NCI-H1417 (cell line): Measurements from ENCODE around the gene TRDN.
A peak's percentile ranks its signal among the peaks of the same experiment; 100 is the strongest.
"Not testable (repeated sequence)": the region's sequence is repeated elsewhere in the genome, so short reads cannot be mapped to it uniquely, and the experiment has no call there.

Experiments used
- DNase-seq, 3 experiments: peaks; one replicate each; lab custom pipeline; 2025; lab: John Stamatoyannopoulos, UW

TRDN gene

DNA sequence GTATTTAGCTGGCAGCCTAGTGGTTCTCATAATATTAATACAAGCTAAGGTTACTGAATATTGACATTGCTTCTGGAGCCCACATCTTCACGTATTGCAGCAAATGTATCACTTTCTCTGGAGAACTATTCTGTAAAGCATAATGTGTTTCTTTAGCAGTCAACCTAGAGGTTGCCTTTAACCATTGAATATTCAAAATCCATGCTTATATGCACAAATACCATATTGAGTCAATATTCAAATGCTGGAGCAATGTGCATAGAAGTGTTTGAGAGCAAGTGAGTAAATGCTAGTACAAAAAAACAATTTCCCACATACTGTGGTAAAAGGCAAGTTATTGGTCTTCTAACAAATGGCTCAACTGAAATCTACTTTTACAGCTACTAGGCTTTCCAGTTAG lies 231.8 kb downstream of the TRDN start:
- no peak for DNase-seq

DNA sequence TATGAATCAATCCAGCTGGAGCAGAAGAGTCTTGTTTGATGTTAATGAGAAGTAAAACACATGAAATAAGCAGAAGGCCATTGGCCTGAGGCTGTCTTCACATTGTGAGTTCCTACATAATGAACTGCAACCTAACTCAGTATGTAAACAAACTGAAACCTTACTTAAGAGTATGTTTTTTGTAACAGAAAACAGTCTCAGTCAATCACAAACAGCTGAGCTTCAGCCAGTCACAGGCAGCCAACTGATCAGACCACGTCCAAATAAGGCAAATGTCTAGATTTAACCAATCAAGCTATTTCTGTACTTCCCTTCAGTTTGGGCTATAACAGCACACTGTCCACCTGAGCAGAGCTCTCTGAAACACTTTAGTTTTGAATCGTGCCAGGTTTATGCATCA lies 234.7 kb downstream of the TRDN start:
- DNase-seq = peak in 1 of 3 experiments; percentile 40

DNA sequence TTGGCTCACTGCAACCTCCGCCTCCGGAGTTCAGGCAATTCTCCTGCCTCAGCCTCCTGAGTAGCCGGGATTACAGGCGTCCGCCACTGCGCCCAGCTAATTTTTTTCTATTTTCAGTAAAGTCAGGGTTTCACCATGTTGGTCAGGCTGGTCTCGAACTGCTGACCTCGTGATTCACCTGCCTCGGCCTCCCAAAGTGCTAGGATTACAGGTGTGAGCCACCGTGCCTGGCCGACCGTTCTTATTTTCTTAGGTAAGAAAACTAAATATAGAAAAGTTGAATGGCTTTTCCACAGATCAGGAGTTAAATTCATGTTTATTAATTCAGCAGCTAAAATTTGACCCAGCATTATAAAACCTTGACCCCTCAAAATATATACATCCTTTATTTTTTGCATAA lies 238.7 kb downstream of the TRDN start:
- no peak for DNase-seq

DNA sequence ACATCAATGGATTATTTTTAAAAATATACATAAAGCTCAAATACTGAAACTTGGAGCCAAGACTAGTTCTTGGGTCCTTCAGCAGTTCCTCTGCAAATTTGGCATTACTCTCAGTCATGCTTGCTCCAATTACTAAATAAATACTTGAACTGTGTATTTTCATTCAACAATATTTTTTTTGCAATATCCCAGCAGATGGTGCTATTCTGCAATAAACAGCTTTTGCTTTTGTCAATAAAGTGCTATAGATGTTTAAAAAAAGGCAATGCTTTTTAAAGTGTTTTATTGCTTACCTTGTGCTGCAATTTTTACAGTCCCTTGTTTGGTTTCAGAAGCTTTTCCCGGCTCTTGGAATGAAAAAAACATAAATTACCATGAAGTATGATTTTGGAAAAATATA lies 243.4 kb downstream of the TRDN start:
- peak; percentile 24 to 81 (median 80) for DNase-seq

DNA sequence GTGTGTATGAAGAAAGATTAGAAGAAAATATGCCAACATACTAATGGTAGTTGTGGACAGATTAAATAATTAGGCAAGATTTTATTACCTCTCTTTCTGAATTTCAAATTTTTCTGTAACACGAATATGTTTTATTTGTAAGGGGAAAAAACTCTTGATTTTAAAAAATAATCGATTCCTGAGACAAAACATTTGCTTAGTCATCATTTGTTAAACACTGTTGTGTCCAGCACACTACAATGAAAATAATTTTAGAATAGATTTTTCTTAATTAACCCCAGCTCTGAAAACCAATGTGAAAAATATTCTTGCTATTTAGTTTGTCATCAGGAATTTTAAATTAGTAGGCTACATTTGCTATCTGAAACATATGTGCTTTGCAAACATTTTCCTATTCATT lies 253.0 kb downstream of the TRDN start:
- DNase-seq = no peak

DNA sequence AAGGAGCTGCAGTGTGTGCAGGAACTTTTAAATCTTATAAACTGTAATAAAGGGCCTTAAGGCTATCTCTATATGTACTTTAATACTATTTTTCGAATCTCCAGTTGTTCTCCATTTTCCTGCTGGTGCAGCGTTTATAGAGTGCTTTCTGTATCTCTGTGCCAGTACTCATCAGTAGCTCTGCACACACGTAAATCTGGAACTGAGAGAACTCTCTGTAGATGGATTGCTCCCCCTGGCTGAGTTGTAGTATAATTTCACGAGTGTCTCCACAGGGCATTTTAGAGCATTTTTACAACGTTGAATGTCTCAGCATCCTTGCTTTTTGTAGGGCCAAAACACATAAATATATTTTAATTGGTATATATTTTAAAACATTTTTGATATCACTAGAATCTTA lies 256.5 kb downstream of the TRDN start:
- peak; percentile 10 to 83 (median 46) for DNase-seq

DNA sequence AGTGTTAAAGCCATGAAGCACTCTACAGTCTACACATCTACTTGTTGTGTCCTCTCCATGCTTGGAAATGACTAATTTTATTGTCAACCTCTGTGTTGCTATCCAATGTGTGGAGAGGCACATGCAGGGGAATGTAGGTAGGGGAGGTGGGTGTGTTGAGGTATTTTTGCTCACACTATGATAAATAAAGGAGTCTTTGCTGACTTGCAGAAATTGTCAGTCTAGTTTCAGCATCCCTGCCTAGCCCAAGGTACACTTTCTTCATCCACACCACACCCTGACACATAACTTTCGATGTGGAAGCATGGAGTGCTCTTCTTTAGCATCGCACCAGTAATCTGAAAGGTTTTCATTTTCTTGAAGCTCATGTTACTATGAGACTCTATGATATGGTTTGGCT lies 264.0 kb downstream of the TRDN start:
- DNase-seq = no peak

DNA sequence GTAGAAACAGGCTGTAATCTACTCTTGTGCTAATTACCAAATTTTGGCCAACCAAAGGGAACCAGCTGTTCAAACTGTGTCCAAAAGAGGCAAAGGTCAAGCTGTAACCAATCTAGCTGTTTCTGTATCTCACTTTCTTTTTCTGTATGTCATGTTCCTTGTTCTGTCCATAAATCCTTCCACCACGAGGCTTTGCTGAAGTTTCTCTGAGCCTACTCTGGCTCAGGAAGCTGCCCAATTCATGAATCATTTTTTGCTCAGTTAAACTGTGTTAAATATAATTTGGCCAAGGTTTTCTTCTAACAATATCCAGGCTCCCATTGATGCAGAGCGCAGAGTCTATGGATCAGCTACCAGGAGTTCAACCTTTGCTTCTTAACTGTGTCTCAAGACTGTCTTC lies 272.8 kb downstream of the TRDN start:
- no peak for DNase-seq

DNA sequence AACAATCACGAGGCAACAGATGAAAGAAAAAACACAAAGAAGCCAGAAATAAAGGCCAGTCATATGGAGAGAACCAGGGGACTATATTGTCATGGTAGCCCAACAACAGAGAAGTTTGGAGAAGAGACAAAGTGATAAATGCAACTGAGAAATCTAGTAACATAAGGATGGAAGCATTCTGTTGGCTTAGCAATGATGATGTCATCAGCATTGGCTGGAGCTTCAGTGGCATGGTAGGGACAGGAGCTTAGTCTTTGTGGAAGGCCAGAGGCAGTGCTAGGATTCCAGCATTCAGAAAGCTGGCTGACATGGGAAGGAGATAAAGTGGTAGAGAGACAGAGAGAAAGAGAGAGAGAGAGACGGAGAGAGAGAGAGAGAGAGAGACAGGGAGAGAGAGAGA lies 276.4 kb downstream of the TRDN start:
- DNase-seq = no peak

DNA sequence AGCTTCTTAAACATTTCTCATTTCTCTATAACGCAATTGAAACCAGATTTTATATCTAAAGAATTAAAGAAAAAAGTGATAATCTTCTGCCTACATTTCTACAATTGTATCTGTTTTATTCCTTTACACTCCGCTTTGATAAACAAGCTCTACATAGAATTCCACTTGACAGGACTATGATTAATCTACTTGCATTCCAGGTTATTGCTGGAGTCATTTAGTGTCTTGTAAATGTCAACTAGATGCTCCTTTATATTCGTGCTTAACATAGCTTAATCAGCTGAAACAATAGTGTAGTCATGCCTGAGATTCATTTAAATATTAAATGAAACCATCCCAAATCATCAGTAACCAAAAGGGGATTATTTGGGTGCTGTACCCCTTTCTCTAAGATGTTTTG lies 284.0 kb downstream of the TRDN start:
- peak in 1 of 3 experiments; percentile 20 for DNase-seq

DNA sequence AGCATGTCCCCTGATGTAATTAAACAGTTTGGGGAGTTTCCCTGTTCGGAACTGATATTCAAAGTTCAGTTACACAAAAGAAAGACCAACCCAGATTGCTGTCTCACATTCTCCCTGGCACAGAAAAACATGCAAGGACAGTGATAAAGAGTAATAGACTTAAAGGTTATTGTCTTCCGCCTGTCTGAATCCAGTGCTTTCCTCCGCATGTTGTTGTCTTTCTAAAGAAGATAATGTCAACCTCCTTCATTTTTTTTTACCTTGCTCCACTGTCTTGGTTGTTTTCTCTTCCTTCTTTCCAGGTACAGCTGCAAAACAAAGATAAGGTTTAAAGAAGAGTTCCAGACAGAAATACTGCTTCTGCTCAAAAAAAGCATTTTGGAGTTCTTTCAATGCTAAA lies 284.5 kb downstream of the TRDN start:
- DNase-seq = no peak

DNA sequence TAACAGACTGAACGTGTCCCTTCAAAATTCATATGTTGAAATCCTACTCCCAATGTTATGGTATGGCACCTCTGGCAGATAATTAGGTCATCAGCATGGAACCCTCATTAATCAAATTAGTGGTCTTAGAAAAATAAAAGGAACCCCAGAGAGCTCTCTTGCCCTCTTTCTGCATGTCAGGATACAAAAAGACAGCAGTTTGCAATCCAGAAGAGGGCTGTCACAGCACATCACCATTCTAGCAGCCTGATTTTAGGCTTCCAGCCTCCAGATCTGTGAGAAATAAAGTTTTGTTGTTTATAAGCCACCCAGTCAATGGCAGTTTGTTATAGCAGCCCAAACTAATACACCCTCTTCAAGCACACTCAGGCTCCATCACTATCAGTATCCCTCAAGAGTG lies 292.9 kb downstream of the TRDN start:
- no peak for DNase-seq

DNA sequence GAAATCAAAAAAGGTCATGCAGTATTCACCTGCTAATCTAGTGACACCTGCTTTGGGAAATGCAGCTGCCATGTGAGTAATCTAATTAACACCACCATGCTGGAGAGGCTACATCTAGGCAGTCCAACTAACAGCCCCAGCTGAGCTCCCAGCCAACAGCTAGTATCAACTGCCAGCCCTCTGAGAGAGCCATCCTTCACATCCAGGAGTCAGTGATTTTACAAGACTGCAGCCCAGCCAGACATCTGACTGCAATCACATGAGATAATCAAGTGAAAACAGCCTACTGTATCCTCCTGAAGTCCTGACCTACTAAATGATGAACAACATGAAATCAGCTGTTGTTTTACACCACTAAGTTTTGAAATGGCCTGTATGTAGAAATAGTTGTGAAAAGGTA lies 298.4 kb downstream of the TRDN start:
- peak in 2 of 3 experiments; percentile 25 to 71 for DNase-seq

DNA sequence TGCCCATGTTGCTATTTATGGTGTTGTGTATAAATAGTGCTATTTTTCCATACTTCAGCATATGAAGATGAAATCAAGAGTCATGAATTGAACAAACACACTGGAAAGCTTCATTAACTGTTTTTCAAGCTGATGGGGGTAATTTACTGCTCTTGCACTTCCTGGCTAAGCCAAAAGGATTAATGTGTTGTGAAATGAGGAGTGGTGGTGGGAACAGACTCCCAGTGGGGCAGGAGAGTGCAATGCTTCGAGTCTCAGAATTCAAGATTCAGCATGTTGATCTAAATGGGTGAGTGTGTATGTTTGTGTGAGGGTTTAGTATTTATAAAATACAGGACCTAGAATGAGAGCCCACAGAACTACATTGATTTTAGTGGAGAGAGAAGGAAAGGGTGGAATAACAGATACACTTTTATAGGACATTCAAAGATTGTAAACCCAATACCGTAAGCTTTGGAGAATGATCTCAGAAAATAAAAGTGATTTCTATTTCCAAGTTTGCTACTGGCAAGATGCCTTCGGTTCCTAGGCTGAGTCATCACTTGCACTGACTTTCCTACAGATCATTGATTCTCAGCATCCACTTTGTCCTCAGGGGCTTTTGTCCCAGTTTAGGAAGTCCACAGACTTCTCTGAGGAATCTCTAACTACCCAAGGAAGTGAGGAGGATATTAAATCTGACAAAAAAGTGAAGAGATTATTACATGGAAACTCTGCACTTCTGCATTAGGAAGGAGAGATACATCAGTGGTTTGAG lies 303.6 kb downstream of the TRDN start:
- peak in 1 of 3 experiments; percentile 25 for DNase-seq

DNA sequence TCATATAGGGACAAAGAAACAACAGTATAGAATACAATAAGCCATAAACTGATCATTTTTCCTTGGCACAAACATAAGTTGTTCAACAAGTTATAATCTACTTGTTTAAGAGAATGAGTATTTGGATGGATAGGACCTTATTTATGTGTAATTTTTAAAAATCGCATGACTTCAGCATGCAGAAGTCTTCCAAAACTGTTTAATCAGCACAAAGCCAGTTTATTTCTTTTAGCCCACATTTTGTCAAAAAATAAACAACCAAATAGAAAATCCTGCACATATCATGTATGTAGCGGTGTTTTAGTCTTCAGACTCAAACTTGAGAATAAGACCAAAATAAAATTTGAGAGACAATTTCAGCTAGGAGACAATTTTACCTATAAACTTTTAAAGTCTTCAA lies 304.7 kb downstream of the TRDN start:
- DNase-seq = no peak

DNA sequence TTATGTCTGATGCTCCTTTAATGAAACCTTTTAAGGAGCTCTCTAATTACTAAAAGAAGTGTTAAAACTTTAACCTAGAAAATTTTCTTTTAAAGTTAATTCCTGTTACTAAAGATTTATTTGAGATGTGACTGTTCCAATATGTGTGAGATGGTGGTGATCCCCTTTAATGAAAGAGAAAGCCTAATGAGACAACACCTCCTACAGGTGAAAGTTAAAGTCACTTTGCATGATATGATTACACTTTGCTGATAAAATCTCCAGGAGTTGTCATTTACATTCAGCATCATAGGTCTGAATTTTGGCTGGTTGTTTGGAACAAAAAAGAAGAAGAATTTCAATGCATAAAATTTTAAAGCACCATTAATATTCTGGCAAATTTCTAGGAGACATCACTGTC lies 307.4 kb downstream of the TRDN start:
- no peak for DNase-seq

DNA sequence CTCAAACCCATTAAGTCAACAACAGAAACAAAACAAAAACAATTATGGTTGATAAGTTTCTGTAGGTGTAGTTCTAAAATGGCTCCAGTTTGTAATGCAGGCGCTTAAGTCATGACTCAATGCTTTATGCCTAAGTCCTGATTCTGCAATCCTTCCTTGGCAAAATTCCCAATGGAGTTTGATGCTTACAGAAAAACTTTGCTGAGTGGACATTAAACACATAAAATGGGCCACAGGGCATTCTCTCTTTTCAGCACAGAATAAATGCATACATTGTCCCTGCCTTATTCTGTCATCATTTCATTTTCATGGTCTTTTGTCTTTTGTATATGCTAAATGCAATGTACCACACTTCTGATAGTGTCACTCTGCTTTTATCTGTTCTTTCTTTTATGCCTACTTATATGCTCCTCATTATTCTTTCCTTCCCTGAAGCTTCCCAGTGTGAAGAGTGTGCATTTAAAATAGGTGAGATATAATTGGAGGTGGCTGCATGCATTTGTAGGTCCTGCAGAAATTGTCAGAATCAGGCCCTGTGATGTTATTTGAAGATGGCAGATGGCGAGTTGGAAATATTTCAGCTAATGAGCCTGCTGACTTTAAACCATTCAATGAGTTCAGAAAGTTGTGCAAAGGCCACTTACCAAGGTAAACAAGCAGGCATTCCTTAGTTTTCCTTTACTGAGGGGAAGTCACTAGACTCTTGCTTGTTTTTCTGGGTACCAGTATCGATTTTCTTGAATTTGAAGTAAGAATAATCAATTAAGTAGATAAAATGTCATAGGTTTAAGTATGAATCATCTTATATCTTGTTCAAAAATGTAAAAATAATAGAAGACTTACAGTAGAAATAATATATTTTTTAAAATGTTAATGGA lies 313.1 kb downstream of the TRDN start:
- no peak for DNase-seq

DNA sequence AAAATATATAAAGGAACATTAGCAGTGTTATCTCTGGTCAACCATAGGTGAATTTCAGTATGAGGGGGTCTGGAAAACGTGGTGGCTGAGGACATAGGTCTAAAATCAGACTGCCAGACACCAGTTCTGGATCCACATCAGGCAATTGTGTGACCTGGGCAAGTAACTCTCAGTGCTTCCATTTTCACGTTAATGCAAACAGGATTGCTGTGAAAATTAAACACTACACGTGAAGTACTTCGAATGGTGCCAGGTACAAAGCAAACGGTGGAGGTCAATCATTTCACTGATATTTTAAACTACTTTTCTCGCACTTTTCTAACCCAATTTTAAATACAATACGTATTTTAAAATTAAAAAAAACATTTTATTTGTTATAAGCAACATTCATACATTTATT lies 315.7 kb downstream of the TRDN start:
- peak in 2 of 3 experiments; percentile 10 to 61 for DNase-seq

DNA sequence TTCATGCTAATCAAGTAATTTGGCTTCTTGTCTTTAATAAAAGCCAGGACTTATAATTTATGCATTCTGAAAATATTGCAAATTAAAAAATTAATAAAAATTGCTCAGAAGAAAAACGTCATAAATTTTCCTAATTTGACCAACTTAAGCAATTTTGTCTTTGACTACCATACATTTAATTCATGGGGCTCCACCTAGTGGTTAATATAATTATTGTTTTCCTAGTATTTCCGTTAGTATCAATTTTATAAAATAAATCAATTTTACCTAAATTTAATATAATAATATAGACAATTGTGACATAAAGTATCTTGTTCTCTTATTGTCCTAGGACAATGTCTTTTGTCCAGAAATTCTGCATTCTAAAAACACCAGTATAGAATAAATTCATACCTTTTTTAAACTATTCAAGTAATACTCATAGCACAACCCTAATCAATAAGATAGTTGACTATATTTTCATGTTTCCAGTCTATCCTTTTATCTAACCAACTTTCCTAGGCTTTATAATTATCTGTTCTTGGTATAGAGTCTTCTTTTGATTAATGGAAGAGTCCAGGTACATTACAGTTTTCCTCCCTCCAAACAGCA lies 319.9 kb downstream of the TRDN start:
- peak in 2 of 3 experiments; percentile 34 to 56 for DNase-seq

DNA sequence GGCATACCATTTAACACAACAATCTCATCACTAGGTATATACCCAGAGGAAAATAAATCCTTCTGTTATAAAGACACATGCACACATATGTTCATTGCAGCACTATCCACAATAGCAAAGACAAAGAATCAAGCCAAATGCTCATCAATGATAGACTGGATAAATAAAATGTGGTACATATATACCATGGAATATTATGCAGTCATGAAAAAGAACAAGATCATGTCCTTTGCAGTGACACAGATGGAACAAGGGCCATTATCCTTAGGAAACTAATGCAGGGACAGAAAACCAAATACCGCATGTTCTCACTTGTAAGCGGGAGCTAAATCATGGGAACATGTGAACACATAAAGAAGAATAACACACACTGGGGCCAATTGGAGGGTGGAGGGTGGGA lies 322.3 kb downstream of the TRDN start:
- not testable (repeated sequence) for DNase-seq

DNA sequence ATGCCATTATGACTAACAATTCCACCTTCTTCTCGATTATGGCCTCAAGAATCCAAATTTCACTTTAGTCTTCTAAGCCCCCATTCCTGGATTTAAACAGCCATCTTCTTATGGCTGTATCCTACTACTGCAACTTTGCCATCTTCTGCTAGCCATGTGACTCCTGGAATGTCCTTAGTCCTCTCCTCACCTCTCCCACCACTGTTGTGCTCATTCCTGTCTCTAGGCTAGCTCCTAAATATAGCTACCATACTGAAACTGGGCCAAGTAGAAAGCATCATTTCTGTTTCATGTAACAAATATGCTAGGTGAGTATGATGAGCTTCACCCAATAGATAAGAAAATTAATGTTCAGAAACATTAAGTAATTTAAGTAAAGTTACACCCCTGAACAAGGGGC lies 327.6 kb downstream of the TRDN start:
- no peak for DNase-seq

DNA sequence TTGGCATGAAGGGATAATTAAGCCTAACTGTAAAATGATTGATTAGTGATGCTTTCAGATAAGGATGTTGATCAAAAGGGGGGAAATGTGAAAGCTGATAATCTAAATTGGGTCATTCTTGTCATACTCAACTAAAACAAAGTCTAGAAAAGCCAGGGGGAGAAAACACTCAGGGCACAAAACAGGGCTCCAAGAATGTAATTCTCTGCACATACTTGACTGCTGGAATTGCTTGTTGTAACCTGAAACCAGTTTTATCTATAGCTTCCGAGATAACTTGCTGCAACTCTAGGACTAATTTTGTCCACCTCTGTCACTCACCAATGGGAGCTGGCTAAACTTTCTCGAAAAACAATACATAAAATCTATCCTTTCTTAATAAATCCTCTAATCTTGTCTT lies 330.4 kb downstream of the TRDN start:
- no peak for DNase-seq

DNA sequence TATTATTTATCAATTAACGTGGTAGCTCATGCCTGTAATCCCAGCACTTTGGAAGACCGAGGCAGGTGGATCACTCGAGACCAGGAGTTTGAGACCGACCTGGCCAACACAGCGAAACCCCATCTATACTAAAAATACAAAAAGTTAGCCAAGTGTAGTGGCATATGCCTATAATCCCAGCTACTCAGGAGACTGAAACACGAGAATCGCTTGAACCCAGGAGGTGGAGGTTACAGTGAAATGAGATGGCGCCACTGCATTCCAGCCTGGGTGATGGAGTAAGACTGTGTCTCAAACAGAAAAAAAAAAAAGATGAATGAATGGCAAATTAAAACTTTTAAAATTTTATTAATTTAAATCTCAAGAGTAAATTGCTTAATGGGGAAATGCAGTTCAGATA lies 341.1 kb downstream of the TRDN start:
- no peak for DNase-seq
